Measurements from ENCODE around the gene ZBTB39.
"Not testable (repeated sequence)": the region's sequence is repeated elsewhere in the genome, so short reads cannot be mapped to it uniquely, and the experiment has no call there.

Gene ZBTB39

GRCh38 chr12:56987011-56987410 lies 19.3 kb downstream of the ZBTB39 start:
- H3K36me3 ChIP-seq (ENCODE audit: control insufficient read depth, insufficient read depth, low read length) = no peaks in the 10 kb centered on the region
- no peak overlapping the region for H3K4me3 ChIP-seq (replicated peaks; ENCODE audit: low read depth, low read length)
- no peak for TF ChIP-seq CTCF (IDR thresholded peaks at IDR 0.05; ENCODE audit: insufficient read depth, low read length, poor library complexity, severe bottlenecking)
- no peak for DNase-seq (ENCODE audit: extremely low read depth, insufficient read length)
- no peaks in the 10 kb centered on the region for H3K27me3 ChIP-seq (replicated peaks; ENCODE audit: control insufficient read depth, insufficient read depth, low read length)

GRCh38 chr12:56985714-56986113 lies 20.6 kb downstream of the ZBTB39 start:
- H3K27me3 ChIP-seq (replicated peaks; ENCODE audit: control insufficient read depth, insufficient read depth, low read length); H3K36me3 ChIP-seq (ENCODE audit: control insufficient read depth, insufficient read depth, low read length); H3K4me3 ChIP-seq (replicated peaks; ENCODE audit: low read depth, low read length); DNase-seq (ENCODE audit: extremely low read depth, insufficient read length): not testable (repeated sequence)

- Histone ChIP-seq H3K36me3 (ENCODE audit: control insufficient read depth, insufficient read depth, low read length) (no peaks in the 10 kb centered on the region), H3K27me3 (replicated peaks; ENCODE audit: control insufficient read depth, insufficient read depth, low read length) (no peaks in the 10 kb centered on the region), H3K4me3 (replicated peaks; ENCODE audit: low read depth, low read length) (no peak overlapping the region)
- no peak for TF ChIP-seq CTCF (IDR thresholded peaks at IDR 0.05; ENCODE audit: insufficient read depth, low read length, poor library complexity, severe bottlenecking)
- no peak for DNase-seq (ENCODE audit: extremely low read depth, insufficient read length)
Measured at GRCh38 chr12:56983386-56983785, 23.0 kb downstream of the ZBTB39 start.

- H3K36me3 ChIP-seq (ENCODE audit: control insufficient read depth, insufficient read depth, low read length); H3K4me3 ChIP-seq (replicated peaks; ENCODE audit: low read depth, low read length); DNase-seq (ENCODE audit: extremely low read depth, insufficient read length); H3K27me3 ChIP-seq (replicated peaks; ENCODE audit: control insufficient read depth, insufficient read depth, low read length): not testable (repeated sequence)
Measured at GRCh38 chr12:56982578-56983236, 23.6 kb downstream of the ZBTB39 start.

GRCh38 chr12:56980941-56981530 lies 25.3 kb downstream of the ZBTB39 start:
- no peak for TF ChIP-seq CTCF (IDR thresholded peaks at IDR 0.05; ENCODE audit: insufficient read depth, low read length, poor library complexity, severe bottlenecking)
- Histone ChIP-seq H3K4me3 (replicated peaks; ENCODE audit: low read depth, low read length) (no peak overlapping the region), H3K36me3 (ENCODE audit: control insufficient read depth, insufficient read depth, low read length) (no peaks in the 10 kb centered on the region), H3K27me3 (replicated peaks; ENCODE audit: control insufficient read depth, insufficient read depth, low read length) (no peaks in the 10 kb centered on the region)
- DNase-seq (ENCODE audit: extremely low read depth, insufficient read length) = no peak

- DNase-seq (ENCODE audit: extremely low read depth, insufficient read length) = no peak
- H3K27me3 ChIP-seq (replicated peaks; ENCODE audit: control insufficient read depth, insufficient read depth, low read length) = no peaks in the 10 kb centered on the region
- TF ChIP-seq CTCF (IDR thresholded peaks at IDR 0.05; ENCODE audit: insufficient read depth, low read length, poor library complexity, severe bottlenecking) = no peak
- no peaks in the 10 kb centered on the region for H3K36me3 ChIP-seq (ENCODE audit: control insufficient read depth, insufficient read depth, low read length)
- H3K4me3 ChIP-seq (replicated peaks; ENCODE audit: low read depth, low read length) = no peak overlapping the region
Measured at GRCh38 chr12:56980268-56980667, 26.1 kb downstream of the ZBTB39 start.

- Histone ChIP-seq H3K27me3 (replicated peaks; ENCODE audit: control insufficient read depth, insufficient read depth, low read length) (no peaks in the 10 kb centered on the region), H3K36me3 (ENCODE audit: control insufficient read depth, insufficient read depth, low read length) (no peaks in the 10 kb centered on the region), H3K4me3 (replicated peaks; ENCODE audit: low read depth, low read length) (no peak overlapping the region)
- no peak for TF ChIP-seq CTCF (IDR thresholded peaks at IDR 0.05; ENCODE audit: insufficient read depth, low read length, poor library complexity, severe bottlenecking)
- no peak for DNase-seq (ENCODE audit: extremely low read depth, insufficient read length)
Measured at GRCh38 chr12:56979628-56980027, 26.7 kb downstream of the ZBTB39 start.
